Activated T-helper 9 cell treated with anti-CD3 and anti-CD28 coated beads, Interleukin-2, amount 50 U/mL, for 16 hours (primary cell): Measurements from ENCODE around the gene AFF2.

ENCODE experiments used
- DNase-seq: peaks from one replicate; pipeline ENCODE4 v3.0.0-alpha.2; 2020; ENCODE audit warnings: low read depth

The AFF2 gene

GRCh38 chrX:149010013-149010852 lies 509.8 kb downstream of the AFF2 start:
- DNase-seq = no peak

- no peak for DNase-seq
Measured at GRCh38 chrX:149010853-149011224, 510.4 kb downstream of the AFF2 start.

DNA sequence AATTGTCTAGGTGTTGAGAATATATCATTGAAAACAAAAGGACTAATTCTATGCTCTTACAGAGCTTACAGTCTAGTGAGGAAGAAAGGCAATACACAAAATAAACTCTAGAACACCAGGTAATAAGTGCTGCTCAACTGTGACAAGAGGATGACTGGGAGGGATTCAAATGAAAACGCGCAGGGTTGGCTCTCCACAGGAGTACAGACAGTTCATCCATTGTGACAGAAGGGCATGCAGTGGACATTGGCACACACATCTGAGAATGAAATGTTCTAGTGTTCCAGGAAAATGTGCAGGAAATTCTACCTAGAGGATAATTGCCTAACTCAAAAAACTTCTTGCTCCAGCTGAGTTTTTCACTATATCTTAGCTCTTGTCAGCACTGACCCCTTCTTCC lies 512.7 kb downstream of the AFF2 start:
- DNase-seq = no peak

DNA sequence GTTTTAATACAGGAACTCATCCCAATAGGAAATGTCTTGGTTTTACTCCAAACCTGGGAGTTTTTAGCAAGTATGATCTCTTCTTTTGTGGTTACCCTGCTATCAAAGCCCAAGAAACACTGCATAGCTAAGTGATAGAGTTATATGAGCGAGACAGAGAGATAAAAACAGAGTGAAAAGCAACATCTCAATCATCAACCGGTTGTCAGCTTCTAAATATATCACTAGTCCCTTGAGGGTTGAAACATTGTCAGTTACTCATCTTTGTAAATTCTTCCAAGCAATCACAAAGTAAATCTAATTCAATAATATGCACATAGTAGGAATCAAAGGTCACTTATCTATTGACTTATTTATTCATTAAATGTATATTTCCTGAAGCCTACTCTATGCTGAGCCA lies 520.7 kb downstream of the AFF2 start:
- no peak for DNase-seq

GRCh38 chrX:149022485-149022884 lies 522.1 kb downstream of the AFF2 start:
- no peak for DNase-seq

- no peak for DNase-seq
Measured at GRCh38 chrX:149032449-149032848, 532.0 kb downstream of the AFF2 start.

DNA sequence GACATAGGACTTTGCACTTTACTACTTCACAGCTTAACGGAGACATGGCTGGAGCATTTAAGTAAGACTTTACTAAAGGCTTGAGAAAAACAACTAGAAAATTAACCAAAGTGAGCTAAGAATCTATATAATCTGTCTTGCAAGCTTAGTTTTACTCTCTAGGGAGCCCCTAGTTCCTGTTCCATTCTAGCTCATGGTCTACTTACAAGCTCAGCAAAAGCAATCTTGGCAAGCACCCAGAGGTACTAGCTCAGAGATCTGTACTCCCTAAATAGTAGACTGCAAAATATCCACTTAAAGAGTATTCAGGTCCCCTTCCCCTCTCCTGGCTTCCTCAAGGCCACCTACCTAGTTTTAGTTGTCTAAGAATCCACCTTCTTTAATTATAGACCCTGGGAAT lies 535.7 kb downstream of the AFF2 start:
- DNase-seq = no peak

DNA sequence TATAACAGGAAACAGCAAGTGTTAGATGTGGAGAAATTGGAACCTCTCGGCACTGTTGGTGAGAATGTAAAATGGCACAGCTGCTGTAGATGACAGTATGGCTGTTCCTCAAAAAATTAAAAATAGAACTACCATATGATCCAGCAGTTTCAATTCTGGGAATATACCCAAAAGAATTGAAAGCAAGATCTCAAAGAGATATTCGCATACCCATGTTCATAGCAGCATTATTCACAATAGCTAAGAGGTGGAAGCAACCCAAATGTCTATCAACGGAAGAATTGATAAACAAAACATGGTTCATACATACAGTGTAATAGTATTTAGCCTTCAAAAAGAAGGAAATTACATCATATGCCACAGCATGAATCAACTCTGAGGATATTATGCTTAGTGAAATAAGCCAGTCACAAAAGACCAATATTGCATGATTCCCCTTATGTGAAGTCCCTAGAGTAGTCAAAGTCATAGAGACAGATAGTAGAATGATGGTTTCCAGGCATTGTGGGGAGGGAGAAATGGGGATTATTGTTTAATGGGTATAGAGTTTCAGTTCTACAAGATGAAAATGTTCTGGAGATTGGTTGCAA lies 537.0 kb downstream of the AFF2 start:
- no peak for DNase-seq

DNA sequence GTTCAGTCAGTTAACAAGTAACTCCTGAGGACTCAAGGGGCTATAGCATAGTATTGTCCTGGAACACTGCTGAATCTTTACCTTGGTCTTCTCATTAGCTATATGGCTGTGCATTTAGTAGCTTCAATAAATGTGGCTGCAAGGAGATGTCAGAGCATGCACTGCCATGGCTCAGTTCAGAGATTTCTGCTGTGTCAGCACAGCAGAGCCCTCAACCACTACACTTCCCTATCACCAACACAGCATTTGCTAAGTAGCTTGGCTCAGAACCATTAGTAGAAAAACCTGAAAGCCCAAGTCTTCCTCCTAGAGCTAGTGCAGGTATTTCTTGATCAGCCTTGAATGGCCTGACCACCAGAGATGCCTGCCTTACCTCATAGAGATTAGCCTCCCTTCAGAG lies 538.6 kb downstream of the AFF2 start:
- DNase-seq = no peak

DNA sequence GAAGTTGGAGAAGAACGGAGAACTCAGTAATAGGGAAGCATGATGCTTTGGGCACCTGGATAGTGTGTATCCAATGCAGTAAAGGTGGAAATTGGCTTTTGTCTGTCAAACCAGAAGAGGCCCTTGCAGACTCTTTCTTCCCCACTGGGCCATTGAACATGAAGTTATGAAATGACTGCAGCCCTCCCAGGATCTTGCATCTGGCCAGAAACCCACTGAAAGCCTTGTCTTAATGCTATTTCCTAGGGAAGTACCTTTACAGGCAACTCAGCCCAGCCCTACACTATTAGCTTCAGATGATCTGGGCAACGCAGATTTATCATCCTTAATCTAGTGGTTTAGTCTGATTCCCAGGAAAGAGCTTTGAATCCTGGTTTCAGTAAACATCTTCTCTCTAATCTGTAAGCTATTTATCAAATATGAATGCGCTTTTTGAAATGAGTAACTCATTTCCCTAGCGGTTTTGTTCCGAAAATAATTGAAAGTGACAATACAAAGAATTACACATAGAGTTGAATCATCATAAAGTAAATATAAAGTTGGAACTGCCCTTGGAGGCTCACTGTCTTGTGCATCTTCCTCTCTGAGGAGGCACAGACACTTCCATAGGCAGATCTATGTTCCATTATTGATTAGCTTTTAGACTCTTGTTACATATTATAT lies 540.6 kb downstream of the AFF2 start:
- no peak for DNase-seq

GRCh38 chrX:149043401-149043800 lies 543.0 kb downstream of the AFF2 start:
- DNase-seq = no peak

DNA sequence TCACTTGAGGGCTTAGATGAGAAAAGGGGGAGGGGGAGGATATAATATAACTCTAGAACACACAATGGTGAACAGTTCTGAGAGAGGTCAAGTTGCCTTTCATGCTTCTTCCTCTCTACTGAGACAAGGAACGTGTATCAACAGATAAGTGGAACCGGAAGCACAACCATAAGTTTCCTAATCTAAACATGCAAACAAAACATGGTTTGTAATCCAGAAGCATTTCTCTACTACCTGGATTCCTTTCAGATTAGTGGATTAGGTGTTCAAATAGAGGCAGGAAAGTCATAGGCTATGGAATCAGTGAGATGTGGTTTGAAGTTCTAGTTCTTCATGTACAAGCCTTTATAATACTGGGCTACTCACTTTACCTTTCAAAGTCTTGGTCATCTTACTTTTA lies 544.1 kb downstream of the AFF2 start:
- no peak for DNase-seq

GRCh38 chrX:149045645-149046210 lies 545.3 kb downstream of the AFF2 start:
- no peak for DNase-seq
